ENCODE results near the gene DVL2.
A peak's percentile ranks its signal among the peaks of the same experiment; 100 is the strongest.

Gene DVL2

GRCh38 chr17:7262935-7263800 lies 28.9 kb upstream of the DVL2 start:
- Histone ChIP-seq H3K4me1 (ENCODE audit: insufficient read depth, low read length) (peaks cover 11% of the 10 kb centered on the region), H3K27ac (ENCODE audit: low read depth, low read length) (peak overlapping the region; percentile 93; the same call in 1 of the 2 replicates), H3K9ac (ENCODE audit: low read depth, low read length) (peak overlapping the region; percentile 59), H3K4me3 (ENCODE audit: low read length) (peak overlapping the region; percentile 94), H3K9me3 (ENCODE audit: insufficient read depth, low read depth, low read length) (no peaks in the 10 kb centered on the region), H3K36me3 (ENCODE audit: insufficient read depth, low read length) (peaks cover 20% of the 10 kb centered on the region), H3K27me3 (ENCODE audit: insufficient read depth, low read length) (peaks cover 35% of the 10 kb centered on the region)
- WGBS, result 15% methylated on average over 25 of the region's 26 CpGs

- Histone ChIP-seq H3K9ac (ENCODE audit: low read depth, low read length) (peak within 1 kb of the TSS; percentile 83), H3K4me3 (ENCODE audit: low read length) (peak within 1 kb of the TSS; percentile 94), H3K36me3 (ENCODE audit: insufficient read depth, low read length) (peaks cover 28% of the 10 kb centered on the region), H3K27ac (ENCODE audit: low read depth, low read length) (peak within 1 kb of the TSS; percentile 93), H3K27me3 (ENCODE audit: insufficient read depth, low read length) (peaks cover 35% of the 10 kb centered on the region), H3K4me1 (ENCODE audit: insufficient read depth, low read length) (peaks cover 11% of the 10 kb centered on the region), H3K9me3 (ENCODE audit: insufficient read depth, low read depth, low read length) (no peaks in the 10 kb centered on the region)
- WGBS, result 2% methylated on average over 64 of the region's 64 CpGs
These were observed 28.0 kb upstream of the DVL2 start, which contains the start of gene CLDN7 for GRCh38 chr17:7262192-7262934. CLDN7 (minus strand) TSS chr17:7262478; CDS start chr17:7262043, 435 bp downstream.

GRCh38 chr17:7261379-7262191 lies 27.3 kb upstream of the DVL2 start:
- Histone ChIP-seq H3K4me1 (ENCODE audit: insufficient read depth, low read length) (peaks cover 11% of the 10 kb centered on the region), H3K4me3 (ENCODE audit: low read length) (peak overlapping the region; percentile 94), H3K9ac (ENCODE audit: low read depth, low read length) (peak overlapping the region; percentile 83), H3K9me3 (ENCODE audit: insufficient read depth, low read depth, low read length) (no peaks in the 10 kb centered on the region), H3K27me3 (ENCODE audit: insufficient read depth, low read length) (peaks cover 35% of the 10 kb centered on the region), H3K36me3 (ENCODE audit: insufficient read depth, low read length) (peaks cover 36% of the 10 kb centered on the region), H3K27ac (ENCODE audit: low read depth, low read length) (peak overlapping the region; percentile 93)
- 5% methylated on average over 71 of the region's 71 CpGs for WGBS

- peaks cover 9% of the 10 kb centered on the region for H3K4me1 ChIP-seq (ENCODE audit: insufficient read depth, low read length)
- peak overlapping the region; percentile 83 for H3K9ac ChIP-seq (ENCODE audit: low read depth, low read length)
- H3K36me3 ChIP-seq (ENCODE audit: insufficient read depth, low read length), result peaks cover 41% of the 10 kb centered on the region
- H3K9me3 ChIP-seq (ENCODE audit: insufficient read depth, low read depth, low read length), result no peaks in the 10 kb centered on the region
- H3K27me3 ChIP-seq (ENCODE audit: insufficient read depth, low read length), result peaks cover 35% of the 10 kb centered on the region
- peak overlapping the region; percentile 93 for H3K27ac ChIP-seq (ENCODE audit: low read depth, low read length)
- 10% methylated on average over 54 of the region's 54 CpGs for WGBS
- H3K4me3 ChIP-seq (ENCODE audit: low read length), result peak overlapping the region; percentile 94
These were observed 26.5 kb upstream of the DVL2 start for GRCh38 chr17:7260651-7261378.

GRCh38 chr17:7260151-7260550 lies 25.8 kb upstream of the DVL2 start:
- peaks cover 9% of the 10 kb centered on the region for H3K4me1 ChIP-seq (ENCODE audit: insufficient read depth, low read length)
- H3K9ac ChIP-seq (ENCODE audit: low read depth, low read length), result 0 out of 2 replicates have a peak overlapping the region, but pooled peaks have one; percentile 83
- H3K36me3 ChIP-seq (ENCODE audit: insufficient read depth, low read length), result peaks cover 44% of the 10 kb centered on the region
- peaks cover 35% of the 10 kb centered on the region for H3K27me3 ChIP-seq (ENCODE audit: insufficient read depth, low read length)
- peak overlapping the region; percentile 94 for H3K4me3 ChIP-seq (ENCODE audit: low read length)
- 92% methylated on average over 4 of the region's 4 CpGs for WGBS
- H3K27ac ChIP-seq (ENCODE audit: low read depth, low read length), result no peak overlapping the region; the same call in 1 of the 2 replicates
- no peaks in the 10 kb centered on the region for H3K9me3 ChIP-seq (ENCODE audit: insufficient read depth, low read depth, low read length)

GRCh38 chr17:7259555-7259889 lies 25.2 kb upstream of the DVL2 start:
- Histone ChIP-seq H3K9ac (ENCODE audit: low read depth, low read length) (no peak overlapping the region), H3K4me1 (ENCODE audit: insufficient read depth, low read length) (peaks cover 9% of the 10 kb centered on the region), H3K4me3 (ENCODE audit: low read length) (no peak overlapping the region; the same call in 1 of the 2 replicates), H3K27ac (ENCODE audit: low read depth, low read length) (no peak overlapping the region), H3K27me3 (ENCODE audit: insufficient read depth, low read length) (peaks cover 35% of the 10 kb centered on the region), H3K9me3 (ENCODE audit: insufficient read depth, low read depth, low read length) (no peaks in the 10 kb centered on the region), H3K36me3 (ENCODE audit: insufficient read depth, low read length) (peaks cover 51% of the 10 kb centered on the region)
- 94% methylated on average over 5 of the region's 6 CpGs for WGBS

- Histone ChIP-seq H3K4me3 (ENCODE audit: low read length) (no peak overlapping the region), H3K4me1 (ENCODE audit: insufficient read depth, low read length) (peaks cover 7% of the 10 kb centered on the region), H3K9me3 (ENCODE audit: insufficient read depth, low read depth, low read length) (no peaks in the 10 kb centered on the region), H3K27ac (ENCODE audit: low read depth, low read length) (no peak overlapping the region), H3K9ac (ENCODE audit: low read depth, low read length) (no peak overlapping the region; the same call in 1 of the 2 replicates), H3K36me3 (ENCODE audit: insufficient read depth, low read length) (peaks cover 57% of the 10 kb centered on the region), H3K27me3 (ENCODE audit: insufficient read depth, low read length) (peaks cover 35% of the 10 kb centered on the region)
- 96% methylated on average over 7 of the region's 7 CpGs for WGBS
These were observed 24.6 kb upstream of the DVL2 start for GRCh38 chr17:7258731-7259554.

GRCh38 chr17:7256766-7257456 lies 22.6 kb upstream of the DVL2 start:
- H3K4me3 ChIP-seq (ENCODE audit: low read length), result no peak overlapping the region
- no peak overlapping the region for H3K9ac ChIP-seq (ENCODE audit: low read depth, low read length)
- peaks cover 13% of the 10 kb centered on the region for H3K4me1 ChIP-seq (ENCODE audit: insufficient read depth, low read length)
- no peaks in the 10 kb centered on the region for H3K9me3 ChIP-seq (ENCODE audit: insufficient read depth, low read depth, low read length)
- H3K27me3 ChIP-seq (ENCODE audit: insufficient read depth, low read length), result peaks cover 17% of the 10 kb centered on the region
- 97% methylated on average over 8 of the region's 8 CpGs for WGBS
- no peak overlapping the region for H3K27ac ChIP-seq (ENCODE audit: low read depth, low read length)
- peaks cover 58% of the 10 kb centered on the region for H3K36me3 ChIP-seq (ENCODE audit: insufficient read depth, low read length)

GRCh38 chr17:7254511-7254910 lies 20.2 kb upstream of the DVL2 start:
- Histone ChIP-seq H3K4me3 (ENCODE audit: low read length) (no peak overlapping the region), H3K4me1 (ENCODE audit: insufficient read depth, low read length) (peaks cover 13% of the 10 kb centered on the region; the same call in 1 of the 2 replicates), H3K27ac (ENCODE audit: low read depth, low read length) (no peak overlapping the region), H3K27me3 (ENCODE audit: insufficient read depth, low read length) (no peaks in the 10 kb centered on the region), H3K36me3 (ENCODE audit: insufficient read depth, low read length) (peaks cover 51% of the 10 kb centered on the region), H3K9me3 (ENCODE audit: insufficient read depth, low read depth, low read length) (no peaks in the 10 kb centered on the region), H3K9ac (ENCODE audit: low read depth, low read length) (no peak overlapping the region)
- WGBS, result 95% methylated on average over 4 of the region's 4 CpGs
